ENCODE results near the gene DRC1.

GRCh38 chr2:26470601-26471260, 69.0 kb downstream of the DRC1 start:
- TF ChIP-seq, protein P1, sequence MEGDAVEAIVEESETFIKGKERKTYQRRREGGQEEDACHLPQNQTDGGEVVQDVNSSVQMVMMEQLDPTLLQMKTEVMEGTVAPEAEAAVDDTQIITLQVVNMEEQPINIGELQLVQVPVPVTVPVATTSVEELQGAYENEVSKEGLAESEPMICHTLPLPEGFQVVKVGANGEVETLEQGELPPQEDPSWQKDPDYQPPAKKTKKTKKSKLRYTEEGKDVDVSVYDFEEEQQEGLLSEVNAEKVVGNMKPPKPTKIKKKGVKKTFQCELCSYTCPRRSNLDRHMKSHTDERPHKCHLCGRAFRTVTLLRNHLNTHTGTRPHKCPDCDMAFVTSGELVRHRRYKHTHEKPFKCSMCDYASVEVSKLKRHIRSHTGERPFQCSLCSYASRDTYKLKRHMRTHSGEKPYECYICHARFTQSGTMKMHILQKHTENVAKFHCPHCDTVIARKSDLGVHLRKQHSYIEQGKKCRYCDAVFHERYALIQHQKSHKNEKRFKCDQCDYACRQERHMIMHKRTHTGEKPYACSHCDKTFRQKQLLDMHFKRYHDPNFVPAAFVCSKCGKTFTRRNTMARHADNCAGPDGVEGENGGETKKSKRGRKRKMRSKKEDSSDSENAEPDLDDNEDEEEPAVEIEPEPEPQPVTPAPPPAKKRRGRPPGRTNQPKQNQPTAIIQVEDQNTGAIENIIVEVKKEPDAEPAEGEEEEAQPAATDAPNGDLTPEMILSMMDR (IDR thresholded peaks at IDR 0.05) = no peak
- no peak for TF ChIP-seq POLR2AphosphoS5 (IDR thresholded peaks at IDR 0.05; ENCODE audit: insufficient read depth in 1 of 2, low read depth in 1 of 2)

Data from vagina (tissue), 2 donors.